A673 (cell line): Measurements from ENCODE around the gene BRAT1. TPM values are rescaled to one million over a fixed set of nuclear protein-coding genes. Genes with fewer than 3 reads are reported as not detected.

Source experiments
- BruUV-seq: library from RNA; stranded (reverse); fragments of 400-500 nt; replicated peaks from 2 replicates; lab custom pipeline; 2021; lab: Mats Ljungman, UMichigan
- CTCF ChIA-PET: fragments of 300-600 bp; sonication (Branson Sonifier 250); formaldehyde crosslinking; loops from one replicate; lab custom pipeline; 2022; ENCODE audit warnings: antibody characterized with exemption; lab: Charles Lee
- POLR2A ChIA-PET: fragments of 300-600 bp; sonication (Branson Sonifier 250); formaldehyde crosslinking; loops from one replicate; lab custom pipeline; 2022; ENCODE audit warnings: antibody characterized with exemption; ENCODE audit not compliant: low non-redundant PET; lab: Charles Lee
- DNase-seq: peaks from one replicate; pipeline ENCODE4 v3.0.0-alpha.2; 2015; ENCODE audit warnings: low spot score
- H3K27ac ChIP-seq: fragments of 200-600 bp; sonication (generic); 2 replicates; pipeline ENCODE4 v1.5.1; 2016; ENCODE audit warnings: mixed run types, low read depth, mild to moderate bottlenecking, mixed read lengths, antibody characterized with exemption, low read length; ENCODE audit not compliant: poor library complexity, severe bottlenecking
- H3K27me3 ChIP-seq: fragments of 200-600 bp; sonication (generic); replicated peaks from 2 replicates; pipeline ENCODE4 v1.6.1; 2017; ENCODE audit warnings: mixed run types, low read depth, mild to moderate bottlenecking, mixed read lengths, antibody characterized with exemption, low read length; ENCODE audit not compliant: insufficient read depth, poor library complexity
- H3K36me3 ChIP-seq: fragments of 200-600 bp; sonication (generic); 2 replicates; pipeline ENCODE4 v1.6.1; 2016; ENCODE audit warnings: mixed run types, mild to moderate bottlenecking, mixed read lengths, antibody characterized with exemption, low read length; ENCODE audit not compliant: insufficient read depth, poor library complexity, severe bottlenecking
- H3K4me1 ChIP-seq: fragments of 200-600 bp; sonication (generic); 2 replicates; pipeline ENCODE4 v1.6.1; 2017; ENCODE audit warnings: mixed run types, mild to moderate bottlenecking, mixed read lengths, antibody characterized with exemption, low read length; ENCODE audit not compliant: insufficient read depth, poor library complexity, severe bottlenecking
- H3K4me3 ChIP-seq: fragments of 200-600 bp; sonication (generic); 2 replicates; pipeline ENCODE4 v1.5.1; 2016; ENCODE audit warnings: low read depth, mixed run types, mild to moderate bottlenecking, mixed read lengths, low read length; ENCODE audit not compliant: poor library complexity, severe bottlenecking
- H3K9me3 ChIP-seq: fragments of 200-600 bp; sonication (generic); 2 replicates; pipeline ENCODE4 v1.6.1; 2016; ENCODE audit warnings: mixed run types, low read depth, mild to moderate bottlenecking, mixed read lengths, antibody characterized with exemption, low read length; ENCODE audit not compliant: poor library complexity, severe bottlenecking
- EZH2 ChIP-seq: fragments of 200-600 bp; sonication (generic); IDR thresholded peaks from 2 replicates; pipeline ENCODE4 v1.6.1; 2017; ENCODE audit warnings: borderline replicate concordance, low read depth, mild to moderate bottlenecking, mixed read lengths, antibody characterized with exemption, low read length; ENCODE audit not compliant: poor library complexity, severe bottlenecking
- intact Hi-C: fragments of 100-400 bp; cut with micrococcal nuclease; formaldehyde crosslinking; loops from one replicate; pipeline ENCODE4 v1.10.0; 2022; ENCODE audit not compliant: unreplicated experiment
- total RNA-seq: library from RNA; stranded (reverse); gene quantifications from 2 replicates; pipeline ENCODE4 v1.2.3, GENCODE V29; 2021
- TF ChIP-seq, protein P1 (sequence below): fragments of 300-800, 200-600 bp; sonication (generic); conservative IDR thresholded peaks from 2 replicates; pipeline ENCODE4 v1.5.1; 2017; ENCODE audit warnings: low read depth, mild to moderate bottlenecking, antibody characterized with exemption, low read length, moderate library complexity, mixed read lengths

The BRAT1 gene
- total RNA-seq, 1 experiment from 2014 or later: 47.9 TPM

DNA sequence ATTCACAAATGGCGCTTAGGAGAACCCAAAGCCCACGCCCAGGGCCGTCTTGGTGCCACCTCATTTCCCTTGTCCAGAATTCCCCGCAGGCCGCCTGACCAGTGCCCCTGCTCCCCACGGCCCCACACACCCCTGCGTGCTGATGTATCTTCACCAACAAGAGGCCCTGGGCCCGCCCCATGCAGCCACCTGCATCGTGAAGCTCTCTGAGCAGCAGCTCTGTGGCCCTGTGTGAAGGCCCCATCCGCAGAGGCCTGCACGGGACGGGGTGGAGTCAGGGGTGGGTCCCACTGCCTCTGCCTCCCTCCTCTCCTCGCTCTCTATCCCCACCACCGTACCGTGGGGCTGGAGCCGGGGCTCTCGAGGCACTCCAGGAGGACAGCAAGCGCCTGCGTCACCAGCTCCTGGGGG is 14.7 kb downstream of the BRAT1 start:
- intact Hi-C loops: no loop called here
- CTCF ChIA-PET: no interaction called here
- H3K27me3 ChIP-seq: no peaks in the 10 kb centered on the region
- no TSS peak for BruUV-seq
- DNase-seq: no peak
- no peaks in the 10 kb centered on the region for H3K4me1 ChIP-seq
- no peak overlapping the region for H3K4me3 ChIP-seq
- H3K9me3 ChIP-seq: no peaks in the 10 kb centered on the region
- peaks cover 53% of the 10 kb centered on the region for H3K36me3 ChIP-seq
- POLR2A ChIA-PET: interaction anchor here (0.7 to 1.1 kb wide), 2 partner anchors 12 to 22 kb away, joined by 3 to 5 read pairs; no protein-coding TSS in a partner anchor
- H3K27ac ChIP-seq: no peak overlapping the region
- TF ChIP-seq, protein P1, sequence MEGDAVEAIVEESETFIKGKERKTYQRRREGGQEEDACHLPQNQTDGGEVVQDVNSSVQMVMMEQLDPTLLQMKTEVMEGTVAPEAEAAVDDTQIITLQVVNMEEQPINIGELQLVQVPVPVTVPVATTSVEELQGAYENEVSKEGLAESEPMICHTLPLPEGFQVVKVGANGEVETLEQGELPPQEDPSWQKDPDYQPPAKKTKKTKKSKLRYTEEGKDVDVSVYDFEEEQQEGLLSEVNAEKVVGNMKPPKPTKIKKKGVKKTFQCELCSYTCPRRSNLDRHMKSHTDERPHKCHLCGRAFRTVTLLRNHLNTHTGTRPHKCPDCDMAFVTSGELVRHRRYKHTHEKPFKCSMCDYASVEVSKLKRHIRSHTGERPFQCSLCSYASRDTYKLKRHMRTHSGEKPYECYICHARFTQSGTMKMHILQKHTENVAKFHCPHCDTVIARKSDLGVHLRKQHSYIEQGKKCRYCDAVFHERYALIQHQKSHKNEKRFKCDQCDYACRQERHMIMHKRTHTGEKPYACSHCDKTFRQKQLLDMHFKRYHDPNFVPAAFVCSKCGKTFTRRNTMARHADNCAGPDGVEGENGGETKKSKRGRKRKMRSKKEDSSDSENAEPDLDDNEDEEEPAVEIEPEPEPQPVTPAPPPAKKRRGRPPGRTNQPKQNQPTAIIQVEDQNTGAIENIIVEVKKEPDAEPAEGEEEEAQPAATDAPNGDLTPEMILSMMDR: no peak
- TF ChIP-seq EZH2: no peak

DNA sequence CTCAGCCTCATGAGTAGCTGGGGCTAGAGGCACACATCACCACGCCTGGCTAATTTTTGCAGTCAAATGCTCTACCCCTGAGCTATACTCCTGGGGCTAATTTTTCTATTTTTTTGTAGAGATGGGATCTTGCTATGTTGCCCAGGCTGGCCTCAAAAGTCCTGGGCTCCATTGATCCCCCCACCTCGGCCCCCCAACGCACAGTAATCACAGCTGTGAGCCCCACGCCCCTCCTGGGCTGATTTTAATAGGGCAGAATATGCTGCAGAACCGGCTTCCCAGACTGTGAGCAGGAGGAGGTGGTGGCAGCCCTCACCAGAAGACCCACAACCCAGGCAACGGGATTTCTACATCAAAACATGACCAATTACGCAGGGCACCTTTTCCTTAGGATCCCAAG is 15.2 kb downstream of the BRAT1 start:
- CTCF ChIA-PET: no interaction called here
- no TSS peak for BruUV-seq
- POLR2A ChIA-PET: interaction anchor here (0.7 to 1.1 kb wide), 2 partner anchors 12 to 21 kb away, joined by 3 to 5 read pairs; no protein-coding TSS in a partner anchor

DNA sequence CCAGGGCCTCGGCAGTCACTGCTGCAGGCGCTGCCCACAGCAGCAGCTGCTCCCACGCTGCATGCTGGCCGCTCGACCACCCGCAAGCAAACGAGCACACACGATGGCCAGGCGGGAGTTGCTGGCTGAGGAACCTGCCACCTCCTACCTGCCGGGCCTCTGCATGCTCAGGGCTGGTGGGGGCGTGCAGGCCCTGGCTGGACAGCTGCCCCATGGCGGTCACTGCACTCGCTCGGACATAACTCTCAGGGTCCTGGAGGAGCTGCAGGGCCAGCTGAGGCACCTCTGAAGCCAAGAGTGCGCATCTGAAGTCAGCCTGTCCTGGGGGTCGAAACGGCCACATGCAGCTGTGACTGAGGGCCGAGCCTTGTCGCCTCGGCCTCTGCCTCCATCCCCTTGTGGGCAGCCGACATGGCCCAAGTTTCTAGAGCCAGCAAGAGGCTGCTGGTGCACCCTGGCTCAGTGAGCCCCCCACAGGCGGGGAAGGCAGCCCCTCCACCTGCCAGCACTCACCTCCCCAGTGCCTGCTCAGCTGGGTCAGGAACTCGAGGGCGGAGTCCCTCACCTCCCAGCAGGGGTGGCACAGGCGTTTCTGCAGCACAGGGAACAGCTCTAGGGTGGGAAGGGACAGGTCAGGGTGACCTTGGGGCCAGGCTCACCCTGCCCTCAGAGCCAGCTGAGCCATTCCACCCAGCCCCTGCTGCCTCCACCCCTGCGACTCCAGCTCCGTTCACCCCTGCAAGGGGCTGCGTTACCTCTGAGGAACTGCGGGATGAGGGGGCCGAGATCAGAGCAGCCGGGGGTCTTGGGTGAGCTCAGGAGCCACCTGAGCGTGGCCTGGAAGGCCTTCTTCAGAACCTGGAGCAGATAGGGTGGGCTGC is 16.1 kb downstream of the BRAT1 start:
- DNase-seq: no peak
- Histone ChIP-seq H3K27ac (no peak overlapping the region), H3K4me1 (no peaks in the 10 kb centered on the region), H3K36me3 (peaks cover 47% of the 10 kb centered on the region), H3K9me3 (no peaks in the 10 kb centered on the region), H3K4me3 (no peak overlapping the region), H3K27me3 (no peaks in the 10 kb centered on the region)
- BruUV-seq: no TSS peak
- ChIA-PET POLR2A (interaction anchor here (1.1 kb wide), 1 partner anchor 11 kb away, joined by 3 read pairs; no protein-coding TSS in a partner anchor), CTCF (no interaction called here)
- intact Hi-C loops: no loop called here
- TF ChIP-seq EZH2: no peak
- TF ChIP-seq, protein P1: no peak

More for the DNA sequence above, 15.2 kb downstream of the BRAT1 start:
- intact Hi-C loops: no loop called here
- Histone ChIP-seq H3K9me3 (no peaks in the 10 kb centered on the region), H3K4me1 (no peaks in the 10 kb centered on the region), H3K27ac (no peak overlapping the region), H3K27me3 (no peaks in the 10 kb centered on the region), H3K4me3 (no peak overlapping the region), H3K36me3 (peaks cover 53% of the 10 kb centered on the region)
- TF ChIP-seq, protein P1: no peak
- TF ChIP-seq EZH2: no peak
- no peak for DNase-seq
